ENCODE data around the gene SOAT1. TPM values are rescaled to one million over a fixed set of nuclear protein-coding genes. Genes with fewer than 3 reads are reported as not detected.

Gene SOAT1
- total RNA-seq, 1 experiment from 2014 or later: 7.5 TPM

GRCh38 chr1:179252606-179253005, 41.0 kb upstream of the SOAT1 start:
- no peak overlapping the region for H4K91ac ChIP-seq (ENCODE audit: insufficient read length, low read depth, low read length)
- Mint-ChIP-seq H3K4me3 (no peak overlapping the region; a peak in 1 of 5 replicates), H3K4me1 (no peaks in the 10 kb centered on the region), H3K27me3 (ENCODE audit: low read depth) (no peaks in the 10 kb centered on the region; the same call in 1 of the 2 replicates), H3K36me3 (ENCODE audit: insufficient read depth in 1 of 3, low read depth in 3 of 3) (no peaks in the 10 kb centered on the region), H3K9me3 (no peaks in the 10 kb centered on the region), H3K27ac (no peak overlapping the region)
- no peak overlapping the region for H3K18ac ChIP-seq (ENCODE audit: insufficient read length, low read depth, low read length)
- no peak overlapping the region for H2BK15ac ChIP-seq (ENCODE audit: low read depth, low read length)
- no peaks in the 10 kb centered on the region for H3K27me3 ChIP-seq (ENCODE audit: insufficient read depth, low read length)
- H2AFZ ChIP-seq (ENCODE audit: low read length): no peak overlapping the region
- H3K79me2 ChIP-seq (ENCODE audit: insufficient read depth, low read length): no peaks in the 10 kb centered on the region
- no peak overlapping the region for H2AK5ac ChIP-seq (ENCODE audit: insufficient read length, low read length)
- no peak overlapping the region for H3K23ac ChIP-seq (ENCODE audit: insufficient read length, low read depth, low read length)
- H3K79me1 ChIP-seq (ENCODE audit: insufficient read depth, low read depth, low read length, poor library complexity, severe bottlenecking): no peaks in the 10 kb centered on the region
- H3K9ac ChIP-seq (ENCODE audit: extremely low read depth, insufficient read length, low read length): no peak overlapping the region
- H3K4me2 ChIP-seq (ENCODE audit: insufficient read depth, insufficient read length, low read length): no peak overlapping the region
- H3K14ac ChIP-seq (ENCODE audit: insufficient read depth, low read length): no peak overlapping the region
- no peak overlapping the region for H2BK20ac ChIP-seq (ENCODE audit: low read depth, low read length, poor library complexity, severe bottlenecking)
- H3K27ac ChIP-seq (ENCODE audit: insufficient read length, low read depth, low read length): no peak overlapping the region
- H4K5ac ChIP-seq (ENCODE audit: insufficient read length, low read depth, low read length): no peak overlapping the region
- H2BK12ac ChIP-seq (ENCODE audit: insufficient read length, low read depth, low read length): no peak overlapping the region
- no peak overlapping the region for H2BK120ac ChIP-seq (ENCODE audit: low read depth, low read length, poor library complexity, severe bottlenecking)
- no peak overlapping the region for H3K4ac ChIP-seq (ENCODE audit: low read depth, low read length)
- H3K23me2 ChIP-seq (ENCODE audit: insufficient read length, low read depth, low read length, poor library complexity, severe bottlenecking): no peaks in the 10 kb centered on the region
- no peak overlapping the region for H3K56ac ChIP-seq (ENCODE audit: insufficient read length, low read depth, low read length)
- H3T11ph ChIP-seq (ENCODE audit: low read length): no peak overlapping the region
- H3K4me1 ChIP-seq (ENCODE audit: insufficient read depth, low read length): no peaks in the 10 kb centered on the region
- no peaks in the 10 kb centered on the region for H3K9me3 ChIP-seq (ENCODE audit: control insufficient read depth, low read depth, low read length)
- H4K8ac ChIP-seq (replicated peaks; ENCODE audit: insufficient read length, low read depth, low read length): no peak overlapping the region
- no peak for TF ChIP-seq CTCF (conservative IDR thresholded peaks at IDR 0.05)
- WGBS (ENCODE audit: extremely low coverage, insufficient read length, low lambda C conversion rate): no CpG with 5 or more reads among the region's 4 CpGs
- H4K20me1 ChIP-seq (ENCODE audit: control insufficient read depth, insufficient read depth, insufficient read length): no peaks in the 10 kb centered on the region
- DNase-seq: no peak
- H2BK5ac ChIP-seq (ENCODE audit: insufficient read length, low read length): no peak overlapping the region

Data from H9 (cell line).